ENCODE measurements around the gene CDK6.

Gene CDK6

GRCh38 chr7:92797693-92798092, 38.7 kb downstream of the CDK6 start:
- no peak for TF ChIP-seq CTCF (IDR thresholded peaks at IDR 0.05)

GRCh38 chr7:92797284-92797683, 39.1 kb downstream of the CDK6 start:
- no peak for TF ChIP-seq CTCF (IDR thresholded peaks at IDR 0.05)

- no peak for TF ChIP-seq CTCF (IDR thresholded peaks at IDR 0.05)
Measured at GRCh38 chr7:92794831-92795230, 41.5 kb downstream of the CDK6 start.

GRCh38 chr7:92794391-92794790, 42.0 kb downstream of the CDK6 start:
- TF ChIP-seq CTCF (IDR thresholded peaks at IDR 0.05): no peak

GRCh38 chr7:92793656-92794205, 42.6 kb downstream of the CDK6 start:
- TF ChIP-seq CTCF (IDR thresholded peaks at IDR 0.05): no peak

GRCh38 chr7:92790992-92791391, 45.4 kb downstream of the CDK6 start:
- no peak for TF ChIP-seq CTCF (IDR thresholded peaks at IDR 0.05)

- TF ChIP-seq CTCF (IDR thresholded peaks at IDR 0.05): no peak
Measured at GRCh38 chr7:92788559-92789183, 47.7 kb downstream of the CDK6 start.

- TF ChIP-seq CTCF (IDR thresholded peaks at IDR 0.05): no peak
Measured at GRCh38 chr7:92785923-92786322, 50.5 kb downstream of the CDK6 start.

Measured in LNCAP (cell line).